ENCODE measurements around the gene GPR63. TPM values are rescaled to one million over a fixed set of nuclear protein-coding genes. Genes with fewer than 3 reads are reported as not detected.

Gene GPR63
- total RNA-seq, result 0.19 TPM in 1 of 2 replicates, not detected in the other

GRCh38 chr6:96837081-96837971 lies at the start of gene GPR63:
TSS of gene GPR63 (minus strand) at chr6:96837477. CDS start at chr6:96799731, 37,746 bp downstream.

Other genes starting within 250 kb of the GPR63 start
- 9.8 and 19.7 TPM in 2 replicates for gene NDUFAF4, start 60.4 kb upstream of the GPR63 start, total RNA-seq
- not detected in 2 replicates for gene KLHL32, start 87.3 kb upstream of the GPR63 start, total RNA-seq

All from vein endothelial cell (primary cell).